GM21423 (cell line): ENCODE measurements around the gene FAM118B.

Experiments
- ATAC-seq: cut with Tn5 transposase; IDR thresholded peaks from one replicate; pipeline ENCODE4 v1.9.1; 2021; ENCODE audit warnings: mild to moderate bottlenecking, moderate library complexity; ENCODE audit not compliant: unreplicated experiment

The FAM118B gene

DNA sequence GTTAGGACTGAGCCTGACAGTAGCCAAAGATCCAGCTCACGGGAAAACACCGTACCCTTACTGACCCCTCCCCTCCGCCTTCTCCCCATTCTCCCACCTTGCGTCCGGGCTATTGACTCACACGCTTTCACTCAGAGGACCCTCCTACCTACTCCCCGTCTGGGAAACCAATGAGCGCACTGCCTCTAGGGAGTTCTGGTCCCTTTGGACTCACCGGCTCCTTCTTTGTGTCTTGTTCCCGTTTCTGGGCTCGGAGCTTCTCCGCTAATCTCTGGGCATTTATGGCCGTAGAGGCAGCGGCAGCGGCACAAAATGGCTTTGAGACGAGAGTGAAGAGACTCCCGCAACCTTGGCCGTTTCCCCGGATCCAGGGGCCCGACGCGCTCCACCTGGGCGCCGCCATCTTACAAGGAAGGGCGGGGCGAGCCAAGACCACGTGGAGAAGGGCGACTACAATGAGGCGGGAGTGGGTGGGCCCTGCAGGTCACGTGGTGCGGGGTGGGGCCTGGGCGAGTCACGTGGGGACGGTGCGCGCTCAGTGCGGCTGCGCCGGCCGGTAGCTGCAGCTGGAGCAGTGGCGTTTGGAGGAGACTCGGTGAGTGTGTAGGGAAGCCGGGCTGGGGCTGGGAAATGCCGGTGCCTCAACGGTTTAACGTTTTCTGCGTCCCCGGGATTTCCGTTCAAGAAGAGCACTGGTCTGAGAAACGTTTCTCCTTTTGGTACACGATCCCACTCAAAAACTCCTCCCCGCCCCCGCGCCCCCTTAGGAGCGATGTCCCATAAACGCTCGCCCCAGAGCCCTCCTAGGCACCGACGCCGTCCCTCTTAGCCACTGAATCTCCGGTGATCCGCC, at the start of gene FAM118B, which contains the start of gene RPUSD4:
TSS of gene FAM118B (plus strand) at position 547 of the 853 bp plus-strand sequence. CDS start 23,220 bp downstream, outside the sequence.
TSS of gene RPUSD4 (minus strand) at position 415 of the 853 bp plus-strand sequence. CDS start at position 403, 12 bp downstream.
- peak; percentile 97 for ATAC-seq

DNA sequence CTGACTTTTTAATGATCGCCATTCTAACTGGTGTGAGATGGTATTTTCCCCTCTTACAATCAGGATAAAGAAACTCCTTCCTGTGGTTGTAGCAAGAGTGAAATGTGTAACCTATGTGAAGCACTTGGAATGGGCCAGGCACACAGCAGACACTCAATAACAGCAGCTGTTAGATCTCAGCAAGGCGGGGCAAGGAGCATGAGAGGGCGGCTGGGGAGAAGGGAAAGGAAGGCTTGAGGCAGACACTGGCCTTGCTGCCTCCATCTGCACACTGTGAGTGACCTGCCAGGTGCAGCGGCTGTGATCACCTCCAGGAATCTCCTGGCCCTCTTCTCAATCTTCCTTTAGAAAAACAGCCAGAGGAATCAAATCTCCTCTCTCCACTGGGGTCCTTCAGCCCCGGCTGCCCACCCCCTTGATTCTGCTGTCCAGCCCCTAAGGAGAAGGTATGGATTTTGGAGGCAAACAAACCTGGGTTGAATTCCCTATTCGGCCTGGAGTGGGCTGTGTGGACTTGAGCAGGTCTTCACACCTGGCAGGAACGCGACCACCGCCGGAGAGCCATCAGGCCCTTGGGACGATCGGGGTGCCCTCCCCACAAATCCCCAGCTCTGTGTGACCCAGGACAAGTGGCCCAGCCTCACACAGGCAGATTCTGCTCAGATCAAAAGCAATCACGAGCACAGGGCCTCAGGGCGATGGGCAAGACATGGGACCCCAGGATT, 49.1 kb upstream of the FAM118B start:
- no peak for ATAC-seq

DNA sequence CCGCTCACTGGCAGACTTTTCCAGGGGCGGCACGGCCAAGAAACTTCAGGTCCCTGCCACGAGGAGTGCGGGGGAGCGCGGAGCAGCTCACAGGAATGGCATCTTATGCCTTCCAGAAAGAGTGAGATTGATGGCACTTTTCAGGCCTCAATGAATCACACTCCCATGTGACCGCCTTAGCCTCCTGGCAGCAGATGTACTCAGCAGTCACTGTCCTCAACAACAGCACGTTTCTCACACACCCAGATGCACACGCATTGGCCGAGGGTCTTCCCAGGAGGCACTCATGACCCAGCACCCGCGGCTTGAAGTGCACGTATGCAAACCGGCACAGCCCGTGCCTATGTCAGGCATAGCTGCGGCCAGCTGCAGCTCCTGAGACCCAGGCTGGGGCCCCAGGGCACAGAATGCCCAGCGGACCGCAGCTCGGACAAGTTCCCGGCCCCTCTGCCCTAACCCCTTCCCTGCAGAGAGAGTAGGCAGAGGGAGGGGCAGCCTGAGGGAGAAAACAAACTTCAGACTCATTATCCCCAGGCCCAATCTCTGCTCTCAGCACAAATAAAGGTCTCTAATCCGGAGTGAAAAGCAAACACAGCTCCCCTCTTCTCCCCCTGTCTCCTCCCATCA, 48.4 kb upstream of the FAM118B start:
- ATAC-seq: no peak

DNA sequence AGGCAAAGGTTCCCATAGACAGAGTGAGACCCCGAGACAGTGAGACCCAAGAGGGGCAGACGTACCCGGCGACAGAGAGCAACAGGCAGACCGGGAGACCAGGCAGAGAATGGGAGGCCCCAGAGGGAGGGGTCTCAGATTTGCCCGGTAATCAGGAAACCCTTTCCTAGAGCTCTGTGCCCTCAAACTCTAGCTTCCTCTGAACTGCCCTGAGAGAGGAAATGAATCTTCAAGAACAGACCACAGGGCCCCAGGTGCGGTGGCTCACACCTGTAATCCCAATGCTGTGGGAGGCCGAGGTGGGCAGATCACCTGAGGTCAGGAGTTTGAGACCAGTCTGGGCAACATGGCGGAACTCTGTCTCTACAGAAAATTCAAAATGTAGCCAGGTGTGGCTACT, 47.8 kb upstream of the FAM118B start:
- ATAC-seq: no peak

DNA sequence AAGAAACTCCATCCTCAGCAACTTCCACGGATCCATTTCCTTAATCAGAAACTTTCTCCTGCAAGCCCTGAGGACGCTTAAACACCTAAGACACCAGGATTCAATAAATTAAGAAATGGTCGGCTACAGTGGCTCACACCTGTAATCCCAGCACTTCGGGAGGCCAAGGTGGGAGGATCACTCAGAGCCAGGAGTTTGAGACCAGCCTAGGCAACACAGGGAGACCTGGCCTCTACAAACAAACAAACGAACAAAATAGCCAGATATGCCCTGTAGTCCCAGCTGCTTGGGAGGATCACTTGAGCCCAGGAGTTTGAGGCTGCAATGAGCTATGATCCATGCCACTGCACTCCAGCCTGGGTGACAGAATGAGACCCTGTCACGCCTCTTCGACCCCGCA, 46.8 kb upstream of the FAM118B start:
- ATAC-seq: no peak

DNA sequence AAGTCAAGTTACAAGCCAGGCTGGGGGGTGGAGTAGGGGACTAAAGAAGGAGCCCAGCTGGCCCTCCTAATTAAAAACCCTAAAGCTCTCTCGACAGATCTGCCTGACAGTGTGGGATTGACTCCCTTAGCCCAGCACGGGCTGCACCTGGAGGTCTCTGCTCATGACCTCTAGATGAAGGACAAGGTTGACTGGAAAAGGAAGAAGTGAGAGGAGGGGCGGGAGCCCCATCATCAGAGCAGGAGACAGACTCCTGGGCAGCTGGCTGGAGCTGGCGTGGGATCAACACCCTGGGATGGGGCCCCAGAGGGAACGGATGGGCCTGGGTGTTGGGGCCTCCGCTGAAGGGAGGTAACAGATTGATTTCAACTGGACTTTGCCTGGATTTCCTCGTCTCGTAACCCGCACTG, 46.3 kb upstream of the FAM118B start:
- ATAC-seq: no peak

DNA sequence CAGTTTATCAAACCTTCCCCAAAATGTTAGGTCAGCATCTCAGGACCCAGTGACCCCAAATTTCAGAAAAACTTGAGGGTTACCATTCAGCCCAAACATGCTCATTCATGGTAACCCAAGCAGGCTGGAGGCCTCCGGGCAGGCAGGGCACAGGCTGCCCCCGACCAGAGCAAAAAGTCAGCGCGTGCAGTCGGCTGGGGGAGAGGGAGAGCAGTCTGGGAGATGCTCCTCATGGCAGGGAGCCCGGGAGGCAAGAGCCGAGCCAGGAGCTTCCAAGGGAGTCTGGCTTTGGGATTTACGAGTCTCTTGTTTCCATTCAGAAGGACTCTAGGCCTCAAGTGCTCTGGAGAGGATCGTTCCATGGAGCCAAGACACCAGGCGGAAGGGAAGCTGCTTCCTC, 45.8 kb upstream of the FAM118B start:
- no peak for ATAC-seq

DNA sequence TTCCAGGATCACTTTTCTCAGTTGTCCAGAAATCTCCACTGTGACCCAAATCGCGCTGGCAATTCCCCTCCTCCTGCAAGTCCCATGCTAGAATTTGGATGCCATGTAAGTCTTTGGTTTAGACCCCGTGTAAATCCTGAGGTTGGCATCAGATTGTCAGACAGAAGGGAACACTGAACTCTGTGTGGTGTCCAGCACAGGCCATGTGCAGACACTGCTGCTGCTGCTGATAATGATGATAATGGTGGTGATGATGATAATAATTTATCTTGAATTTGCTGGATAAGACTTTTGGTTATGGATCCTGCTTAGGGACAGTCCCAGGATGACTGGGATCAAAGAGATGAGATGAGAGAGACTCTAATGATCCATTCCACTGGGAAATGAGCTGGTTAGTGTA, 45.2 kb upstream of the FAM118B start:
- ATAC-seq: no peak

DNA sequence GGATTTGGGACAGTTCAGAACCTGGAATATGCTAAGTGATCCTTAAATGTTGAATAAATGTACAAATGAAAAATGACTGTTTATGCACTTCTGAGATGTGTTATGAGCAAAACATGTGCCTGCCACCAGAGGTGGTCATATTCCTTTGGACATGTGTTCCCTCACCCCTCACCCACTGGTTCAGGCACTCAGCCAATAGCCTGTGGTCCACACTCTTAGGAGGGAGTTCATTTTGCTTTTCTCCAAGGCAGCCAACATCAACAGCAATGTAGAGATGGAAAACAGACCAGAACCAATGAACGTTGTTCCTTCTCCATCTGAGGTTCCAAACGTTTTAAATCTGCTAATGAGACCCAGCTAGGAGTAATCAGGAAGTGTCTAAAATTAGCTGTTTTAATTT, 44.1 kb upstream of the FAM118B start:
- ATAC-seq: no peak

DNA sequence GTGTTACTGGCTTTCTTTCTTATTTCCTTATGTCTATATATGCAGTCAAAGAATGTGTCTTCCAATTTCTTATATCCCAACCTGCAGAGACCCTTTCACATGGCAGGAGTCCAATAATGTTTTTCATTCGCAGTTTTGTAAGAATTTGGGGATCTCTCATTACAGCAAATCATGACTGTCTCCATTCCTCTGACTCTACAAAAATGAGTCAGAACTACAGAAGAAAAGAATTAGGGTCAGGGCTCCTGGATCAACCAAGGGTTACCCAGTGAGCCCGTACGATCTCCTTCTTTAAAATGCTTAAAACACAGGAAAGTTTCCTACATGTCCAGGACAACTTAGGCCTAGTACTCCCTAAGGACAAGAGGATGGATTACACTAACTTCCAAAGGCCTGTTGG, 42.3 kb upstream of the FAM118B start:
- no peak for ATAC-seq

DNA sequence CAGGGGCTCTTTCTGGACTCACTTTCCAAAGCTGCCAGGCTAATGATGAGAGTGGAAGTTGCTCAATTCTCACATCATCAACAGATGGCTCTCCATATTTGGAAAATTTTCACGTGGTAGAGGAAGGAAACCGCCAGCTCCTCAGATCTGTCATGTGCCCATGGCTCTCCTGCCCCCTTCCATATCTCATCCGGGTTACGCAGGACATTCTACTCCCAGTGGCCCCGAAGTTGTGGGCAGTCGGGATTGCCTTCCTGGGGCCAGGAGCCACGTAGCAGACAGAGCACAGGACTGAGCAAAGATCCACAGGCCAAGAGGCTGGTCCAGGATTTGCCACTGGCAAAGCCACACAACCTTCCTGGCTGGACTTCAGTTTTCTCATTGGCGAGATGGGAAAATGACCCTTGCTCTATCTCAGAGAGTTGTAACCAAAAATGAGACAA, 39.0 kb upstream of the FAM118B start:
- no peak for ATAC-seq

DNA sequence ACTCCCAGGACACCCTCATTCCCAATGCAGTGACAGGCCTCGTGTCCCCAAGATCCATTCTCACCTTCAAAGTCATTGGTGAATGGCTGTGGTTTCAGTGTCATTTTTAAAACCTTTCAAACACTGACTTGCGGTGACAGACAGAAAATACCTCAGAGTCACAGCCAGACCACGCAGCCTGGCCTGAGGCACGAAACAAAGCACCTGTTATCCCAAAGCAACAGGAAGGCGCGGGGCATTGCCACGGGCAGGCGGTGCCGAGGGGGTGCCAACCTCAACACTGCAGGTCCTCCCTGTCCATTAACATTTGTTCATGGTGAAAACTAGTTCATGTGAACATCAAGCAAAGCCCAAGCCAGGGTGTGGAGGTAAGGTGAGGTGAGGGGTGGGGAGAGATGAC, 38.3 kb upstream of the FAM118B start:
- no peak for ATAC-seq

DNA sequence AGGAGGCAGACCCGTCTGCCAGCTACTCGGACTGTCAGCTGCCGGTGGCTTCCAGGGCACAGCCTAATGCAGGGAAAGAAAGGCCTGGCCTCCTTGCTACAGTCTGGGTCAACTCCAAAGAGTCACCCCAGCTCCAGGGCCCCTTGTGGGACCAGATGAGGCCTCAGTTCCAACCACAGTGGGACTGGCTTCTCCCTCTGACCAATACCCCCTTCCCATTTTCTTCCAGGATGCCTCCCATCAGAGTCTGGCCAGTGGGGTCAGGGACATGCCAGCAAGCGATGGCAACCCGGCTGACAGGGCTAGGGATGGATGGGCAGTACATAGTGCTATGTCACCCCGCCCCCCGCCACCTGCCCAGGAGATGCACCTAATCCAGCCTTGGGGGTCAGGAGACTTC, 36.8 kb upstream of the FAM118B start:
- ATAC-seq: no peak

DNA sequence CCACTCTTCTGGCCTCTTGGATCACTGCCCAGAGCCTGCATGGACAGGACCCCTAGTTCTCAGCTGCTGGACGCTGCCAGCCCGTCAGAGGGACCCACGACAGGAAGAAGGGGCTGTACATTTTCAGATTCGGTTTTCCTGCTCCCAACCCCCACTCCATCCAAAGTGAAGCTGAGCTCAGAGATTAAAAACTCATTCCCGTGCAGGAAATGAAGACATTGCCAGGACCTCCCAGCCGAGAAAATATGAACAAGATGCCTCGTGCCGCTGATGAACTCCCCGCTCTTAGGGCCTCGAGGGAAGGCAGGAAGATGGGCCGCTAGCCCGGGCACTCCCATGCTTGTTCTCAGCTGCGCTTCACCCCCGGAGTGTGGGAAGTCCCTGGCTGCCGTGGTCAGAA, 36.2 kb upstream of the FAM118B start:
- ATAC-seq: no peak

DNA sequence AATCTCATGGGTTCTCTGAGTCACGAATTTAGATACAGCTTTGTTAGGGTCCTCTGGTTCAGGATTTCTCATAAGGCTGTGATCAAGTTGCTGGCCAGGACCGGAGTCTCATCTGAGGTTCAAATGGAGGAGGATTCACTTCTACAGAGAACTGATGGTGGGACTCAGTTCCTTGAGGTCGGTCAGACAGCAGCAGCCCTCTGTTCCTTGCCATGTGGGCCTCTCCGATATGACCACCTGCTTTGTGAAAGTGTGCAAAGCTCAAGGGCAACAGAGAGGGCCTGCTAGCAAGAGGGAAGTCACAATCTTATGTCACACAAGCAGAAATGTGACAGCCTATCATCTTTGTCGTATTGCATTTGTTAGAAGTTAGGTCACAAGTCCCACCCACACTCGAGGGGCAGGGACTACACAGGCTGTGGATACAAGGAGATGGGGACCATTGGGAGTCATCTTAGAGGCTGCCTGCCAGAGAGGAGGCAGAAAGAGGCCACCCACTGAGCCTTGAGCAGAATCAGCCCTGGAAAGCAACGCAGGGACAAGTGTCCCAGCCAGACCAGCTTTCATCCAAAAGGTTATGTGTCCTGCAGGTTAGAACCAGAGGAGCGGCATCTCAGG, 34.6 kb upstream of the FAM118B start:
- no peak for ATAC-seq

DNA sequence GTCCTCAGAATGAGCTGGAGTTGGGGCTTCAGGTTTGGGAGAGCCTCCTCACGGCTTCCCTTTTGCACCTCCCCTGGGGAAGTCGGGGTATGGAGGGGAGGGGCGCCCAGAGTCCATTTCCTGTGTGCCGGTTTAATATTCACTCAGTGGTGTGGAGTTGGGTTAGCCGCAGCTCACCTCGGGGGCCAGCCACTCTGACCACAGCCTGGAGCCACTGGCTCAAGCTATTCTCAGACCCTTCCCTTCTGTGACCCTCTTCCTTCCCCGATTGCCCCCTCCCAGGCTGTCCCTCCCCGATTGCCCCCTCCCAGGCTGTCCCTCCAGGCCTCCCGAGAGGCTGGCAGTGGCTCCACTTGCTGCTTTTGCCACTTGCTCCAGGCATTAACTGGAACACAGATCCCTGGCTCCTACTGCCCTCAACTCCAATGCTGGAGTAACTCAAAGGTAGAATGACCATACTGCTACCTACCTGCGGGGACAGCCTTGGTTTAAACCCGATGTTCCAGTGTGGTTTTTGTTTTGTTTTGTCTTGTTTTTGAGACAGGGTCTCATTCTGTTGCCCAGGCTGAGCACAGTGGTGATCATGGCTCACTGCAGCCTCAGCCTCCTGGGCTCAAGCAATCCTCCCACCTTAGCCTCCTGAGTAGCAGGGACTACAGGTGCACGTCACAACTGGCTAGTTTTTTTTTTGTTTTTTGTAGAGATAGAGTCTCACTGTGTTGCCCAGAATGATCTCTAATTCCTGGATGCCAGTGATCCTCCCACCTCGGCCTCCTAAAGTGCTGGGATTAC, 29.4 kb upstream of the FAM118B start:
- ATAC-seq: peak; percentile 89

DNA sequence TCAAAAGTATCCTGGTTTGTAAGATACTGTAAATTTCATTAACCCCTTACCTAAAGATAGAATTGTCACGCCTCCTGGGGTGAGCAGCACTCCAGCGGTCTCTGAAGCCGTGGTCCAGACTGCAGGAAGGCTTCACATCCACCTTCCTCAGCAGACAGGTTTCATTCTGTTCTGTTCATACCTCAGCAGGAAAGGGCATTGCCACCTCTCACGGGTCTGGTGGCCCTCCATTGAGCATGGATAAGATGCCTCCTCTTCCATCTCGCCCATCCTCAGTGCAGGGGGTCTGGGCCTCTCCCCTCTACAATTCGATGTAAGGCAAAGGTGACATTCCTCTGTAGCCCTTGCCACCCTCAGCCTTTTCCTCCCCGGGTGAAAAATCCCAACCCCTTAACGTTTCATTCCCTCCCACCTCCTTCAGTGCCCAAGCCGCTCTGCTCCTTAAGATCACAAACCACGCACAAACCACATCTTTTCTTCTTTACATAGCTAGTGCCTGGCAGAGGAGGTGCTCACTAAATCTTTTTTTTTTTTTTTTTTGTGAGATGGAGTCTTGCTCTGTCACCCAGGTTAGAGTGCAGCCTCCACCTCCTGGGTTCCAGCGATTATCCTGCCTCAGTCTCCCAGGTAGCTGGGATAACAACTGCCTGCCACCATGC, 28.7 kb upstream of the FAM118B start:
- ATAC-seq: no peak

DNA sequence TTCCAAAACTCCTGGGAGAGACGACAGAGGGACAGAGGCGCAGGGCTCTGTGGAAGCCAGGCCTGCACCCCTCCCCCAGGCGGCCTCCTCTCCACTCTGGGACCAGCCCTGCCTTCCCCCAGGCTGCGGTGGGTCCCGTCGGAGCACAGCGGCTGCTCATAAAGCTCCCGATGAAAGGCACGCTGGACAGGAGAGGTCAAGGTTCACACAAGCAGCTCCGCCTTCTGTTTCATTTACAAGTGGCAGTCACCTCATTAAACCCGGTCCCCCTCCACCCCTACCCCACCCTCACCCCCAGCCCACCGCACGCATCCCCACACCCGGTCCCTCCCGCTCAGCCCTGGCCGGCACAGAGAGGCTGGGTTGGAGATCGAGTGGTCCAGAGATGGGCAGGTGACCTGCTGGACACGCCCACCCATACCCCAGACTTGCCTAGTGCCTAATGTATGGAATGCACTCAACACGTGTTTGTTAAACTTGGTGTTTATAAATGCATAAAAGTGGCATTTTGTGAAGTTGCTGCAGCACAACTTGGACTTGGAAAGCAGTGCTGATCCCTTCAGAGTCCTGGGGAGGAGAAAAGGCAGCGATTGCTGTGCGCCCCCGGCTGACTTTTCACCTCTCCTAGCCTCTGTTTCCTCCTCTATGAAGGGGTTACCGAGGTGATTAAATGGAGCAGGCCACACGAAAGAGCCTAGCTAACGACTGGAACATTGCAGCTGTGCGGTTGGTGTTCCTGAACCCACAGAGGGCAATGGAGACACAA, 26.1 kb upstream of the FAM118B start:
- ATAC-seq: no peak
